HCT116 (cell line): ENCODE results near the gene TELO2. TPM values are rescaled to one million over a fixed set of nuclear protein-coding genes. Genes with fewer than 3 reads are reported as not detected.

Experiments used
- ATAC-seq: fragments of 200-7000 bp; cut with Tn5 transposase; 2 replicates; pipeline ENCODE4 v1.9.1; 2020; ENCODE audit warnings: mild to moderate bottlenecking, moderate library complexity
- BruUV-seq: library from RNA; stranded (reverse); fragments of 400-500 nt; replicated peaks from 2 replicates; lab custom pipeline; 2021; lab: Mats Ljungman, UMichigan
- CTCF ChIA-PET: fragments of 300-600 bp; sonication (Branson Sonifier 250); formaldehyde crosslinking; loops from one replicate; lab custom pipeline; 2021; ENCODE audit warnings: antibody characterized with exemption; lab: Charles Lee
- POLR2A ChIA-PET: fragments of 300-600, 350-600 bp; sonication (Branson Sonifier 250); formaldehyde crosslinking; loops from one replicate; lab custom pipeline; 2021; ENCODE audit warnings: antibody characterized with exemption; lab: Charles Lee
- RAD21 ChIA-PET, 2 experiments: fragments of 300-600 bp; sonication (Branson Sonifier 250); formaldehyde crosslinking; loops; one replicate each; lab custom pipeline; 2023; ENCODE audit warnings: low total read pairs in 2 of 2; ENCODE audit not compliant: uncharacterized antibody in 2 of 2, unreplicated experiment in 2 of 2, low non-redundant PET in 1 of 2; lab: Charles Lee
- DNase-seq: peaks from one replicate; pipeline ENCODE4 v3.0.0-alpha.2; 2010; ENCODE audit warnings: low read depth, low spot score
- H2AFZ ChIP-seq: fragments of 200-600 bp; shearing (Covaris generic), sonication (generic); 2 replicates; pipeline ENCODE4 v1.6.1; 2017; ENCODE audit warnings: low read depth, mixed run types, mixed read lengths, antibody characterized with exemption, low read length; ENCODE audit not compliant: poor library complexity, severe bottlenecking
- H3K27ac ChIP-seq: 2 replicates; pipeline ENCODE4 v1.5.1; 2012; ENCODE audit warnings: low read depth, low read length
- H3K27me3 ChIP-seq: fragments of 200-600 bp; sonication (generic); 2 replicates; pipeline ENCODE4 v1.6.1; 2016; ENCODE audit warnings: mixed run types, low read length, mixed read lengths; ENCODE audit not compliant: insufficient read depth
- H3K36me3 ChIP-seq, 2 experiments: fragments of 200-500 bp in 1 of 2; fragments of 200-600 bp in 1 of 2; sonication (Bioruptor generic) in 1 of 2; sonication (generic) in 1 of 2; 2 replicates each; pipeline versions ENCODE4 v1.5.1 to v1.6.1; 2014 to 2016; ENCODE audit warnings: low read length in 2 of 2, inconsistent platforms in 1 of 2, mixed read lengths in 1 of 2, mixed run types in 1 of 2; ENCODE audit not compliant: insufficient read depth in 2 of 2, control insufficient read depth in 1 of 2
- H3K4me1 ChIP-seq, 2 experiments: fragments of 200-600 bp in 1 of 2; sonication (generic) in 1 of 2; 2 replicates each; pipeline versions ENCODE4 v1.5.1 to v1.6.1; 2012 to 2017; ENCODE audit warnings: low read length in 2 of 2, inconsistent platforms in 1 of 2, mild to moderate bottlenecking in 1 of 2, mixed read lengths in 1 of 2, mixed run types in 1 of 2, moderate library complexity in 1 of 2; ENCODE audit not compliant: insufficient read depth in 2 of 2, control insufficient read depth in 1 of 2
- H3K4me2 ChIP-seq: fragments of 200-600 bp; sonication (generic); 2 replicates; pipeline ENCODE4 v1.6.1; 2017; ENCODE audit warnings: mixed run types, low read length, mixed read lengths
- H3K4me3 ChIP-seq, 2 experiments: fragments of 200-600 bp in 1 of 2; sonication (generic) in 1 of 2; replicated peaks in 1 of 2; 2 replicates each; pipeline ENCODE4 v1.5.1; 2011 to 2016; ENCODE audit warnings: low read length in 2 of 2, control low read depth in 1 of 2, low read depth in 1 of 2, mild to moderate bottlenecking in 1 of 2, mixed read lengths in 1 of 2, mixed run types in 1 of 2
- H3K79me2 ChIP-seq: fragments of 200-600 bp; sonication (generic); 2 replicates; pipeline ENCODE4 v1.6.1; 2017; ENCODE audit warnings: mild to moderate bottlenecking, mixed run types, low read length, moderate library complexity, mixed read lengths; ENCODE audit not compliant: insufficient read depth
- H3K9ac ChIP-seq: fragments of 200-600 bp; sonication (generic); 2 replicates; pipeline ENCODE4 v1.6.1; 2016; ENCODE audit warnings: low read length, mixed read lengths
- H3K9me2 ChIP-seq: fragments of 200-600 bp; sonication (generic), shearing (Covaris generic); 2 replicates; pipeline ENCODE4 v1.6.1; 2017; ENCODE audit warnings: mixed run types, mild to moderate bottlenecking, moderate library complexity; ENCODE audit not compliant: insufficient read depth
- H3K9me3 ChIP-seq, 2 experiments: fragments of 200-500 bp in 1 of 2; fragments of 200-600 bp in 1 of 2; sonication (Bioruptor generic) in 1 of 2; sonication (generic) in 1 of 2; 2 replicates each; pipeline ENCODE4 v1.6.1; 2014 to 2017; ENCODE audit warnings: low read length in 2 of 2, mixed read lengths in 2 of 2, inconsistent platforms in 1 of 2, low read depth in 1 of 2, mild to moderate bottlenecking in 1 of 2, mixed run types in 1 of 2, moderate library complexity in 1 of 2; ENCODE audit not compliant: control insufficient read depth in 1 of 2, insufficient read depth in 1 of 2
- H4K20me1 ChIP-seq: fragments of 200-600 bp; sonication (generic), shearing (Covaris generic); 2 replicates; pipeline ENCODE4 v1.6.1; 2017; ENCODE audit warnings: mixed run types, mild to moderate bottlenecking, moderate library complexity; ENCODE audit not compliant: insufficient read depth
- ATF3 ChIP-seq: IDR thresholded peaks from 2 replicates; pipeline ENCODE4 v1.6.1; 2012
- CEBPB ChIP-seq: IDR thresholded peaks from 2 replicates; pipeline ENCODE4 v1.6.1; 2012; ENCODE audit warnings: low read depth
- CTCF ChIP-seq, 3 experiments: fragments of 200-600 bp in 1 of 3; sonication (generic) in 1 of 3; IDR thresholded peaks in 2 of 3; conservative IDR thresholded peaks in 1 of 3; 2 replicates each; pipeline ENCODE4 v1.5.1; 2012 to 2017; ENCODE audit warnings: low read depth in 2 of 3, low read length in 2 of 3, antibody characterized with exemption in 1 of 3, borderline replicate concordance in 1 of 3, control low read depth in 1 of 3, mild to moderate bottlenecking in 1 of 3, mixed read lengths in 1 of 3, mixed run types in 1 of 3, moderate library complexity in 1 of 3; ENCODE audit not compliant: insufficient read depth in 1 of 3
- EGR1 ChIP-seq: IDR thresholded peaks from 2 replicates; pipeline ENCODE4 v1.6.1; 2012; ENCODE audit warnings: low read depth
- EZH2 ChIP-seq: fragments of 200-600 bp; sonication (generic); IDR thresholded peaks from 2 replicates; pipeline ENCODE4 v1.6.1; 2017; ENCODE audit warnings: antibody characterized with exemption, mixed run types
- FOSL1 ChIP-seq: IDR thresholded peaks from 2 replicates; pipeline ENCODE4 v1.6.1; 2012; ENCODE audit warnings: low read depth
- POLR2AphosphoS5 ChIP-seq: IDR thresholded peaks from 2 replicates; pipeline ENCODE4 v1.6.1; 2011; ENCODE audit warnings: mild to moderate bottlenecking, low read depth, low read length, moderate library complexity
- RAD21 ChIP-seq: IDR thresholded peaks from 2 replicates; pipeline ENCODE4 v1.6.1; 2012; ENCODE audit warnings: low read depth, mild to moderate bottlenecking
- SRF ChIP-seq: IDR thresholded peaks from 2 replicates; pipeline ENCODE4 v1.6.1; 2012; ENCODE audit warnings: low read depth
- ZBTB33 ChIP-seq: IDR thresholded peaks from 2 replicates; pipeline ENCODE4 v1.6.1; 2011; ENCODE audit warnings: mild to moderate bottlenecking, low read length, moderate library complexity; ENCODE audit not compliant: insufficient replicate concordance; ENCODE audit errors: extremely low read depth
- intact Hi-C: fragments of 100-400 bp; cut with micrococcal nuclease; formaldehyde crosslinking; loops from 2 replicates; pipeline ENCODE4 v1.10.0; 2022
- total RNA-seq: library from RNA; stranded (reverse); gene quantifications from one replicate; pipeline ENCODE4 v1.2.1, GENCODE V29; 2021; ENCODE audit not compliant: unreplicated experiment
- TF ChIP-seq, protein P1 (sequence below): IDR thresholded peaks from 2 replicates; pipeline ENCODE4 v1.6.1; 2012

TELO2 gene
- total RNA-seq, 1 experiment from 2014 or later, result 74.3 TPM

GRCh38 chr16:1454561-1454960, 38.6 kb upstream of the TELO2 start:
- no peak overlapping the region for H3K27ac ChIP-seq
- no peaks in the 10 kb centered on the region; a peak in 1 of 4 replicates for H3K36me3 ChIP-seq
- no peak overlapping the region for H3K9ac ChIP-seq
- H3K79me2 ChIP-seq, result no peaks in the 10 kb centered on the region
- no peak overlapping the region for H2AFZ ChIP-seq
- no peaks in the 10 kb centered on the region for H3K27me3 ChIP-seq
- no peak for DNase-seq
- no peak overlapping the region for H3K4me2 ChIP-seq
- H3K9me3 ChIP-seq, result no peaks in the 10 kb centered on the region
- ChIA-PET POLR2A (no interaction called here), RAD21 (no interaction called here), CTCF (no interaction called here)
- BruUV-seq, result no TSS peak
- intact Hi-C loops, result no loop called here
- no peaks in the 10 kb centered on the region for H3K4me1 ChIP-seq
- TF ChIP-seq POLR2AphosphoS5, result no peak
- TF ChIP-seq CEBPB, result no peak
- TF ChIP-seq, all 23 proteins: peak for 0
- Histone ChIP-seq H3K9me2 (no peaks in the 10 kb centered on the region), H4K20me1 (no peaks in the 10 kb centered on the region), H3K4me3 (no peak overlapping the region)
- ATAC-seq, result no peak

DNA sequence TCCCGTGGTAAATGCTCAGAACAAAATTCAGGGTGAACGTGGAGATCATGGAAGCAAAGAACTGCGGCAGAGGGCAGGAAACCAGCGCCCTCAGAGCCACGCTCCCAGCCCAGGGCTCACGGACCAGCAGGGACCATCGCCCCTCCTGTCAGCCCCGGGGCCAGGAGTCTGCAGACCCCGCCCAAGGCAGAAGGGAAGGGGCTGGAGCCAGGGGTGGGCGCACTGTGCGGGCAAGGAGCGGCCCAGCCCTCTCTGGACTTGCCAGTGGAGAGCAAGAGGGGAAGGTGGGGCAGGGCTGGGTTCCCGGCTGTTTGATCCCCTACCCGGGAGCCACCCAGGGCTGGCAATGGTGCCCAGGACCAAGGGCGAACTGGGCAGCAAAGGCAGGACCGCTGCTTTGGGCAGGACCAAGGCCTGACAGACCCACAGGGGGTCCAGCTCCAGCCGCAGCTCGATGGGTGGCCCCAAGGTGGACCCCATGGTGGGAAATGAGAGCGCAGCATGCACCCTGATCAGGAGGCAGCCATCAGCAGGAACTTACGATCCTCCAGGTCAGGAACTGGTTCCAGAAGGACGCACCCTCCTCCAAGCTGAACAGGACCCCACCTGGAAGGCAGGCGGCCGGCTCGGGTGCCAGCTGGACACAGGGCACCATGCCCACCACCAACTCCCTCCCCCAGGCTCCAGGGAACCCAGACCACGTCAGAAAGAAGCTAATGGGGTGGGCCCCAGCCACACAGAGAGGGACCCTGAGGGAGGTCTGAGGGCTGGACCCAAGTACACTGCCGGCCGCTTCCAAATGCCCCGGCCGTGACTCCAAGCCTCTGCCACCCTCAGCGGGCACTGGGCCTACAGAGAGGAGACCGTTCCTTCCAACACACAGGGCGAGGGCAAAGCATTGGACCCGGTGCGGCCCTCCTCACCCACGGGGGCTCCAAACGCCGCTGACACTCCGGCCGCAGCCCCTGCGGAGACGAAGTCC, 37.7 kb upstream of the TELO2 start:
- Histone ChIP-seq H2AFZ (no peak overlapping the region), H3K27me3 (no peaks in the 10 kb centered on the region), H3K9ac (no peak overlapping the region), H3K79me2 (no peaks in the 10 kb centered on the region), H3K9me3 (no peaks in the 10 kb centered on the region), H4K20me1 (no peaks in the 10 kb centered on the region), H3K4me2 (no peak overlapping the region), H3K9me2 (no peaks in the 10 kb centered on the region), H3K4me3 (no peak overlapping the region), H3K36me3 (no peaks in the 10 kb centered on the region; a peak in 1 of 4 replicates), H3K4me1 (no peaks in the 10 kb centered on the region), H3K27ac (no peak overlapping the region)
- ChIA-PET CTCF (no interaction called here), POLR2A (no interaction called here), RAD21 (no interaction called here)
- ATAC-seq (no peak), DNase-seq (no peak)
- intact Hi-C loops, result no loop called here
- BruUV-seq, result no TSS peak
- no peak for TF ChIP-seq RAD21
- TF ChIP-seq EGR1, result no peak
- TF ChIP-seq EZH2, result no peak
- TF ChIP-seq, protein P1, sequence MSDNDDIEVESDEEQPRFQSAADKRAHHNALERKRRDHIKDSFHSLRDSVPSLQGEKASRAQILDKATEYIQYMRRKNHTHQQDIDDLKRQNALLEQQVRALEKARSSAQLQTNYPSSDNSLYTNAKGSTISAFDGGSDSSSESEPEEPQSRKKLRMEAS, result no peak
- TF ChIP-seq SRF, result no peak
- no peak for TF ChIP-seq FOSL1
- TF ChIP-seq ZBTB33, result no peak
- TF ChIP-seq ATF3, result no peak
- no peak for TF ChIP-seq CTCF (IDR thresholded peaks at IDR 0.05 in 2 of 3, conservative IDR thresholded peaks at IDR 0.05 in 1 of 3; ENCODE audit: borderline replicate concordance in 1 of 3, insufficient read depth in 1 of 3, low read depth in 2 of 3, low read length in 2 of 3)
